ENCODE measurements around the gene TUBB1. TPM values are rescaled to one million over a fixed set of nuclear protein-coding genes. Genes with fewer than 3 reads are reported as not detected.
A peak's percentile ranks its signal among the peaks of the same experiment; 100 is the strongest.

TUBB1 gene
- total and polyA plus RNA-seq, 2 of the 13 experiments (the other 11 are each of a cell fraction or from before 2014, with no cell fraction given) = 0.11 to 57.6 TPM

DNA sequence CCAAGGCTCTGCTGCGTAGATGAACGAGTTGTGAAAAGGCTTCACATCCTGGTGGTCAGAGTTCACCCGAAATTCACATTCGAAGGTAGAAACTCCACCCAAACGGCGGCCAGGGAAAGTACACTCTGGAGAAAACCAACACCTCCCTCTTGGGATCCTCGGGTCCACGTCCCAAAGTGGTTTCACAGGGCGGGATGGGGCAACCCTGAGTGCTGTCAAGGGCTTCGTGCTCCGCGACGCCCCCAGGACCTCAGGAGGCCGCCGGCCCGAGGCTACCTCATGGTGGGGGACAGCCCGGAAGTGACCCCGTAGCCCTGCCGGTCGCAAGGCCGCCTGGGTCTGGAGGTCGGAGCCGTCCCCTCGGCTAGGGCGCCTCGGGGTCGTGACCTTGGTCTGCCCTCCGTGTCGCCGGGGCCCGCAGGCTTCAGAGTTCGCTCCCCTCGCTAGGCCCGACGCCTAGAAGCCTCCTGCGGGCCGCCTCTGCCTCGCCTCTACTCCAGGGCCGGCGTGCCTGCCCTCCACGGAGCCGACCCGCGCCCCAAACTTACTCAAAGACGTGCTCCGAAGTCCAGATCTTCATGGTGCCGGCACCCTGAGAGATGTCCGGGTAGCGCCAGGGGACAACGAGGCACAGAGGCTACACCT lies 23.0 kb downstream of the TUBB1 start, which contains the start of gene PRELID3B (continued):
- TF ChIP-seq SP1 (IDR thresholded peaks at IDR 0.05) = no peak
- no peak; the same call in 1 of the 2 replicates for TF ChIP-seq SP1 (CRISPR knock-in tag; IDR thresholded peaks at IDR 0.05)
- no peak for TF ChIP-seq ZMYM3 (CRISPR knock-in tag; IDR thresholded peaks at IDR 0.05)
- TF ChIP-seq, protein P1, sequence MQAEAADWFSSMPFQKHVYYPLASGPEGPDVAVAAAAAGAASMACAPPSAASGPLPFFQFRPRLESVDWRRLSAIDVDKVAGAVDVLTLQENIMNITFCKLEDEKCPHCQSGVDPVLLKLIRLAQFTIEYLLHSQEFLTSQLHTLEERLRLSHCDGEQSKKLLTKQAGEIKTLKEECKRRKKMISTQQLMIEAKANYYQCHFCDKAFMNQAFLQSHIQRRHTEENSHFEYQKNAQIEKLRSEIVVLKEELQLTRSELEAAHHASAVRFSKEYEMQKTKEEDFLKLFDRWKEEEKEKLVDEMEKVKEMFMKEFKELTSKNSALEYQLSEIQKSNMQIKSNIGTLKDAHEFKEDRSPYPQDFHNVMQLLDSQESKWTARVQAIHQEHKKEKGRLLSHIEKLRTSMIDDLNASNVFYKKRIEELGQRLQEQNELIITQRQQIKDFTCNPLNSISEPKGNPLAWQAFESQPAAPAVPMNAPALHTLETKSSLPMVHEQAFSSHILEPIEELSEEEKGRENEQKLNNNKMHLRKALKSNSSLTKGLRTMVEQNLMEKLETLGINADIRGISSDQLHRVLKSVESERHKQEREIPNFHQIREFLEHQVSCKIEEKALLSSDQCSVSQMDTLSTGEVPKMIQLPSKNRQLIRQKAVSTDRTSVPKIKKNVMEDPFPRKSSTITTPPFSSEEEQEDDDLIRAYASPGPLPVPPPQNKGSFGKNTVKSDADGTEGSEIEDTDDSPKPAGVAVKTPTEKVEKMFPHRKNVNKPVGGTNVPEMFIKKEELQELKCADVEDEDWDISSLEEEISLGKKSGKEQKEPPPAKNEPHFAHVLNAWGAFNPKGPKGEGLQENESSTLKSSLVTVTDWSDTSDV (CRISPR knock-in tag; IDR thresholded peaks at IDR 0.05) = peak; percentile 91
- TF ChIP-seq, protein P2, sequence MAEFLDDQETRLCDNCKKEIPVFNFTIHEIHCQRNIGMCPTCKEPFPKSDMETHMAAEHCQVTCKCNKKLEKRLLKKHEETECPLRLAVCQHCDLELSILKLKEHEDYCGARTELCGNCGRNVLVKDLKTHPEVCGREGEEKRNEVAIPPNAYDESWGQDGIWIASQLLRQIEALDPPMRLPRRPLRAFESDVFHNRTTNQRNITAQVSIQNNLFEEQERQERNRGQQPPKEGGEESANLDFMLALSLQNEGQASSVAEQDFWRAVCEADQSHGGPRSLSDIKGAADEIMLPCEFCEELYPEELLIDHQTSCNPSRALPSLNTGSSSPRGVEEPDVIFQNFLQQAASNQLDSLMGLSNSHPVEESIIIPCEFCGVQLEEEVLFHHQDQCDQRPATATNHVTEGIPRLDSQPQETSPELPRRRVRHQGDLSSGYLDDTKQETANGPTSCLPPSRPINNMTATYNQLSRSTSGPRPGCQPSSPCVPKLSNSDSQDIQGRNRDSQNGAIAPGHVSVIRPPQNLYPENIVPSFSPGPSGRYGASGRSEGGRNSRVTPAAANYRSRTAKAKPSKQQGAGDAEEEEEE (CRISPR knock-in tag; IDR thresholded peaks at IDR 0.05; ENCODE audit: borderline replicate concordance) = no peak
- no peak for TF ChIP-seq SOX6 (IDR thresholded peaks at IDR 0.05)
- TF ChIP-seq SOX6 (CRISPR knock-in tag; IDR thresholded peaks at IDR 0.05) = no peak
- TF ChIP-seq, protein P3, sequence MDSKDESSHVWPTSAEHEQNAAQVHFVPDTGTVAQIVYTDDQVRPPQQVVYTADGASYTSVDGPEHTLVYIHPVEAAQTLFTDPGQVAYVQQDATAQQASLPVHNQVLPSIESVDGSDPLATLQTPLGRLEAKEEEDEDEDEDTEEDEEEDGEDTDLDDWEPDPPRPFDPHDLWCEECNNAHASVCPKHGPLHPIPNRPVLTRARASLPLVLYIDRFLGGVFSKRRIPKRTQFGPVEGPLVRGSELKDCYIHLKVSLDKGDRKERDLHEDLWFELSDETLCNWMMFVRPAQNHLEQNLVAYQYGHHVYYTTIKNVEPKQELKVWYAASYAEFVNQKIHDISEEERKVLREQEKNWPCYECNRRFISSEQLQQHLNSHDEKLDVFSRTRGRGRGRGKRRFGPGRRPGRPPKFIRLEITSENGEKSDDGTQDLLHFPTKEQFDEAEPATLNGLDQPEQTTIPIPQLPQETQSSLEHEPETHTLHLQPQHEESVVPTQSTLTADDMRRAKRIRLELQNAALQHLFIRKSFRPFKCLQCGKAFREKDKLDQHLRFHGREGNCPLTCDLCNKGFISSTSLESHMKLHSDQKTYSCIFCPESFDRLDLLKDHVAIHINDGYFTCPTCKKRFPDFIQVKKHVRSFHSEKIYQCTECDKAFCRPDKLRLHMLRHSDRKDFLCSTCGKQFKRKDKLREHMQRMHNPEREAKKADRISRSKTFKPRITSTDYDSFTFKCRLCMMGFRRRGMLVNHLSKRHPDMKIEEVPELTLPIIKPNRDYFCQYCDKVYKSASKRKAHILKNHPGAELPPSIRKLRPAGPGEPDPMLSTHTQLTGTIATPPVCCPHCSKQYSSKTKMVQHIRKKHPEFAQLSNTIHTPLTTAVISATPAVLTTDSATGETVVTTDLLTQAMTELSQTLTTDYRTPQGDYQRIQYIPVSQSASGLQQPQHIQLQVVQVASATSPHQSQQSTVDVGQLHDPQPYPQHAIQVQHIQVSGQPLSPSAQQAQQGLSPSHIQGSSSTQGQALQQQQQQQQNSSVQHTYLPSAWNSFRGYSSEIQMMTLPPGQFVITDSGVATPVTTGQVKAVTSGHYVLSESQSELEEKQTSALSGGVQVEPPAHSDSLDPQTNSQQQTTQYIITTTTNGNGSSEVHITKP (CRISPR knock-in tag; IDR thresholded peaks at IDR 0.05; ENCODE audit: low read depth) = no peak
- no peak for TF ChIP-seq AHR (CRISPR knock-in tag; IDR thresholded peaks at IDR 0.05)
- no peak for TF ChIP-seq ZSCAN29 (CRISPR knock-in tag; conservative IDR thresholded peaks at IDR 0.05)
- TF ChIP-seq, protein P4, sequence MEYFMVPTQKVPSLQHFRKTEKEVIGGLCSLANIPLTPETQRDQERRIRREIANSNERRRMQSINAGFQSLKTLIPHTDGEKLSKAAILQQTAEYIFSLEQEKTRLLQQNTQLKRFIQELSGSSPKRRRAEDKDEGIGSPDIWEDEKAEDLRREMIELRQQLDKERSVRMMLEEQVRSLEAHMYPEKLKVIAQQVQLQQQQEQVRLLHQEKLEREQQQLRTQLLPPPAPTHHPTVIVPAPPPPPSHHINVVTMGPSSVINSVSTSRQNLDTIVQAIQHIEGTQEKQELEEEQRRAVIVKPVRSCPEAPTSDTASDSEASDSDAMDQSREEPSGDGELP (IDR thresholded peaks at IDR 0.05; ENCODE audit: borderline replicate concordance, low read depth) = no peak
- TF ChIP-seq, protein P5, sequence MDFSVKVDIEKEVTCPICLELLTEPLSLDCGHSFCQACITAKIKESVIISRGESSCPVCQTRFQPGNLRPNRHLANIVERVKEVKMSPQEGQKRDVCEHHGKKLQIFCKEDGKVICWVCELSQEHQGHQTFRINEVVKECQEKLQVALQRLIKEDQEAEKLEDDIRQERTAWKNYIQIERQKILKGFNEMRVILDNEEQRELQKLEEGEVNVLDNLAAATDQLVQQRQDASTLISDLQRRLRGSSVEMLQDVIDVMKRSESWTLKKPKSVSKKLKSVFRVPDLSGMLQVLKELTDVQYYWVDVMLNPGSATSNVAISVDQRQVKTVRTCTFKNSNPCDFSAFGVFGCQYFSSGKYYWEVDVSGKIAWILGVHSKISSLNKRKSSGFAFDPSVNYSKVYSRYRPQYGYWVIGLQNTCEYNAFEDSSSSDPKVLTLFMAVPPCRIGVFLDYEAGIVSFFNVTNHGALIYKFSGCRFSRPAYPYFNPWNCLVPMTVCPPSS (IDR thresholded peaks at IDR 0.05) = no peak
- TF ChIP-seq, protein P6, sequence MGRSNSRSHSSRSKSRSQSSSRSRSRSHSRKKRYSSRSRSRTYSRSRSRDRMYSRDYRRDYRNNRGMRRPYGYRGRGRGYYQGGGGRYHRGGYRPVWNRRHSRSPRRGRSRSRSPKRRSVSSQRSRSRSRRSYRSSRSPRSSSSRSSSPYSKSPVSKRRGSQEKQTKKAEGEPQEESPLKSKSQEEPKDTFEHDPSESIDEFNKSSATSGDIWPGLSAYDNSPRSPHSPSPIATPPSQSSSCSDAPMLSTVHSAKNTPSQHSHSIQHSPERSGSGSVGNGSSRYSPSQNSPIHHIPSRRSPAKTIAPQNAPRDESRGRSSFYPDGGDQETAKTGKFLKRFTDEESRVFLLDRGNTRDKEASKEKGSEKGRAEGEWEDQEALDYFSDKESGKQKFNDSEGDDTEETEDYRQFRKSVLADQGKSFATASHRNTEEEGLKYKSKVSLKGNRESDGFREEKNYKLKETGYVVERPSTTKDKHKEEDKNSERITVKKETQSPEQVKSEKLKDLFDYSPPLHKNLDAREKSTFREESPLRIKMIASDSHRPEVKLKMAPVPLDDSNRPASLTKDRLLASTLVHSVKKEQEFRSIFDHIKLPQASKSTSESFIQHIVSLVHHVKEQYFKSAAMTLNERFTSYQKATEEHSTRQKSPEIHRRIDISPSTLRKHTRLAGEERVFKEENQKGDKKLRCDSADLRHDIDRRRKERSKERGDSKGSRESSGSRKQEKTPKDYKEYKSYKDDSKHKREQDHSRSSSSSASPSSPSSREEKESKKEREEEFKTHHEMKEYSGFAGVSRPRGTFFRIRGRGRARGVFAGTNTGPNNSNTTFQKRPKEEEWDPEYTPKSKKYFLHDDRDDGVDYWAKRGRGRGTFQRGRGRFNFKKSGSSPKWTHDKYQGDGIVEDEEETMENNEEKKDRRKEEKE (IDR thresholded peaks at IDR 0.05) = no peak
- no peak for TF ChIP-seq RFXAP (CRISPR knock-in tag; IDR thresholded peaks at IDR 0.05; ENCODE audit: borderline replicate concordance)
- peak; percentile 71 for TF ChIP-seq RARA (CRISPR knock-in tag; IDR thresholded peaks at IDR 0.05)
- no peak for TF ChIP-seq U2AF1 (optimal IDR thresholded peaks at IDR 0.05; ENCODE audit: low read depth, low read length)
- no peak for TF ChIP-seq ZNF3 (CRISPR knock-in tag; IDR thresholded peaks at IDR 0.05)
